ENCODE measurements around the gene CASQ2. TPM values are rescaled to one million over a fixed set of nuclear protein-coding genes. Genes with fewer than 3 reads are reported as not detected.

Gene CASQ2
- total RNA-seq, 2 experiments from 2014 or later, result not detected

GRCh38 chr1:115671176-115671934, 97.2 kb downstream of the CASQ2 start:
- Mint-ChIP-seq H3K4me1 (peaks cover 13% of the 10 kb centered on the region), H3K27ac (no peak overlapping the region), H3K36me3 (ENCODE audit: low read depth) (peaks cover 20% of the 10 kb centered on the region), H3K9me3 (peaks cover 2% of the 10 kb centered on the region), H3K27me3 (no peaks in the 10 kb centered on the region), H3K4me3 (no peak overlapping the region)
- CTCF ChIA-PET, result no interaction called here
- POLR2A ChIA-PET, result no interaction called here
- DNase-seq, result no peak

GRCh38 chr1:115670476-115671175, 97.9 kb downstream of the CASQ2 start:
- Mint-ChIP-seq H3K27me3 (no peaks in the 10 kb centered on the region), H3K27ac (no peak overlapping the region), H3K9me3 (peaks cover 2% of the 10 kb centered on the region), H3K4me1 (peaks cover 13% of the 10 kb centered on the region), H3K36me3 (ENCODE audit: low read depth) (peaks cover 27% of the 10 kb centered on the region), H3K4me3 (no peak overlapping the region)
- POLR2A ChIA-PET, result no interaction called here
- CTCF ChIA-PET, result no interaction called here
- no peak for DNase-seq

- H3K9me3 Mint-ChIP-seq, result peaks cover 2% of the 10 kb centered on the region
- DNase-seq, result no peak
- peaks cover 13% of the 10 kb centered on the region for H3K4me1 Mint-ChIP-seq
- CTCF ChIA-PET, result no interaction called here
- no peak overlapping the region for H3K27ac Mint-ChIP-seq
- H3K36me3 Mint-ChIP-seq (ENCODE audit: low read depth), result peaks cover 30% of the 10 kb centered on the region
- H3K4me3 Mint-ChIP-seq, result no peak overlapping the region
- no peaks in the 10 kb centered on the region for H3K27me3 Mint-ChIP-seq
- POLR2A ChIA-PET, result no interaction called here
Measured at GRCh38 chr1:115669886-115670285, 98.6 kb downstream of the CASQ2 start.

GRCh38 chr1:115669002-115669673, 99.4 kb downstream of the CASQ2 start:
- H3K36me3 Mint-ChIP-seq (ENCODE audit: low read depth), result peaks cover 35% of the 10 kb centered on the region
- H3K4me3 Mint-ChIP-seq, result no peak overlapping the region
- DNase-seq, result no peak
- H3K27me3 Mint-ChIP-seq, result no peaks in the 10 kb centered on the region
- H3K4me1 Mint-ChIP-seq, result peaks cover 13% of the 10 kb centered on the region
- CTCF ChIA-PET, result interaction anchor here (0.6 to 1.3 kb wide), 3 partner anchors 21 to 978 kb away, joined by 3 to 4 read pairs (median 4); partner anchors contain the start of gene VANGL1
- H3K9me3 Mint-ChIP-seq, result peaks cover 2% of the 10 kb centered on the region
- POLR2A ChIA-PET, result no interaction called here
- H3K27ac Mint-ChIP-seq, result no peak overlapping the region

GRCh38 chr1:115668579-115668978, 99.9 kb downstream of the CASQ2 start:
- H3K36me3 Mint-ChIP-seq (ENCODE audit: low read depth), result peaks cover 39% of the 10 kb centered on the region
- H3K9me3 Mint-ChIP-seq, result peaks cover 2% of the 10 kb centered on the region
- no peak overlapping the region for H3K4me3 Mint-ChIP-seq
- H3K27me3 Mint-ChIP-seq, result no peaks in the 10 kb centered on the region
- no peak overlapping the region for H3K27ac Mint-ChIP-seq
- POLR2A ChIA-PET, result no interaction called here
- CTCF ChIA-PET, result interaction anchor here (0.6 to 1.3 kb wide), 3 partner anchors 22 to 978 kb away, joined by 3 to 4 read pairs (median 4); partner anchors contain the start of gene VANGL1
- H3K4me1 Mint-ChIP-seq, result peaks cover 13% of the 10 kb centered on the region
- no peak for DNase-seq

GRCh38 chr1:115666702-115667101, 101.8 kb downstream of the CASQ2 start:
- DNase-seq, result no peak
- ChIA-PET POLR2A (no interaction called here), CTCF (no interaction called here)
- Mint-ChIP-seq H3K4me3 (no peak overlapping the region), H3K36me3 (ENCODE audit: low read depth) (peaks cover 42% of the 10 kb centered on the region), H3K27ac (no peak overlapping the region), H3K9me3 (peaks cover 2% of the 10 kb centered on the region), H3K4me1 (peaks cover 13% of the 10 kb centered on the region), H3K27me3 (no peaks in the 10 kb centered on the region)

GRCh38 chr1:115666206-115666605, 102.3 kb downstream of the CASQ2 start:
- H3K4me1 Mint-ChIP-seq, result peaks cover 13% of the 10 kb centered on the region
- ChIA-PET POLR2A (no interaction called here), CTCF (interaction anchor here (1.0 kb wide), 1 partner anchor 16 kb away, joined by 3 read pairs; no protein-coding TSS in a partner anchor)
- no peak overlapping the region for H3K4me3 Mint-ChIP-seq
- DNase-seq, result no peak
- H3K36me3 Mint-ChIP-seq (ENCODE audit: low read depth), result peaks cover 43% of the 10 kb centered on the region
- H3K27ac Mint-ChIP-seq, result no peak overlapping the region
- H3K27me3 Mint-ChIP-seq, result no peaks in the 10 kb centered on the region
- peaks cover 2% of the 10 kb centered on the region for H3K9me3 Mint-ChIP-seq

GRCh38 chr1:115665319-115666096, 103.0 kb downstream of the CASQ2 start:
- Mint-ChIP-seq H3K36me3 (ENCODE audit: low read depth) (peaks cover 46% of the 10 kb centered on the region), H3K4me1 (peaks cover 13% of the 10 kb centered on the region), H3K27me3 (no peaks in the 10 kb centered on the region), H3K27ac (no peak overlapping the region), H3K9me3 (peaks cover 2% of the 10 kb centered on the region), H3K4me3 (no peak overlapping the region)
- ChIA-PET POLR2A (no interaction called here), CTCF (interaction anchor here (1.0 kb wide), 1 partner anchor 16 kb away, joined by 3 read pairs; no protein-coding TSS in a partner anchor)
- no peak for DNase-seq

GRCh38 chr1:115661157-115661556, 107.4 kb downstream of the CASQ2 start:
- Mint-ChIP-seq H3K27me3 (no peaks in the 10 kb centered on the region), H3K9me3 (no peaks in the 10 kb centered on the region), H3K4me3 (no peak overlapping the region), H3K4me1 (peaks cover 9% of the 10 kb centered on the region), H3K36me3 (ENCODE audit: low read depth) (peaks cover 55% of the 10 kb centered on the region), H3K27ac (no peak overlapping the region)
- POLR2A ChIA-PET, result no interaction called here
- CTCF ChIA-PET, result no interaction called here
- no peak for DNase-seq

GRCh38 chr1:115660151-115660550, 108.4 kb downstream of the CASQ2 start:
- ChIA-PET CTCF (interaction anchor here (0.6 to 1.1 kb wide), 3 partner anchors 13 to 1053 kb away, joined by 4 to 6 read pairs (median 4); no protein-coding TSS in a partner anchor), POLR2A (no interaction called here)
- H3K27ac Mint-ChIP-seq, result no peak overlapping the region
- no peaks in the 10 kb centered on the region for H3K27me3 Mint-ChIP-seq
- DNase-seq, result no peak
- peaks cover 51% of the 10 kb centered on the region for H3K36me3 Mint-ChIP-seq (ENCODE audit: low read depth)
- no peak overlapping the region for H3K4me3 Mint-ChIP-seq
- no peaks in the 10 kb centered on the region for H3K9me3 Mint-ChIP-seq
- H3K4me1 Mint-ChIP-seq, result peaks cover 17% of the 10 kb centered on the region

GRCh38 chr1:115658646-115659045, 109.9 kb downstream of the CASQ2 start:
- Mint-ChIP-seq H3K27ac (no peak overlapping the region), H3K9me3 (no peaks in the 10 kb centered on the region), H3K4me1 (peaks cover 26% of the 10 kb centered on the region), H3K27me3 (no peaks in the 10 kb centered on the region), H3K36me3 (ENCODE audit: low read depth) (peaks cover 50% of the 10 kb centered on the region), H3K4me3 (no peak overlapping the region)
- DNase-seq, result no peak
- CTCF ChIA-PET, result no interaction called here
- POLR2A ChIA-PET, result no interaction called here

GRCh38 chr1:115656461-115657077, 111.9 kb downstream of the CASQ2 start:
- no peak overlapping the region for H3K4me3 Mint-ChIP-seq
- H3K9me3 Mint-ChIP-seq, result no peaks in the 10 kb centered on the region
- ChIA-PET CTCF (no interaction called here), POLR2A (no interaction called here)
- no peak overlapping the region for H3K27ac Mint-ChIP-seq
- H3K4me1 Mint-ChIP-seq, result peaks cover 26% of the 10 kb centered on the region
- peaks cover 56% of the 10 kb centered on the region for H3K36me3 Mint-ChIP-seq (ENCODE audit: low read depth)
- DNase-seq, result no peak
- H3K27me3 Mint-ChIP-seq, result no peaks in the 10 kb centered on the region

Measured in activated CD4-positive, alpha-beta T cell treated with anti-CD3 and anti-CD28 coated beads, Interleukin-2, amount 10 ng/mL, durations not matched to agents 7 days and 5 days (primary cell).